C4-2B (cell line): ENCODE results near the gene ATP5ME.

Experiments
- CTCF ChIP-seq: fragments of 450-650 bp; conservative IDR thresholded peaks from 2 replicates; pipeline ENCODE4 v1.5.1; 2017; ENCODE audit warnings: mild to moderate bottlenecking
- ZFX ChIP-seq: fragments of 450-650 bp; IDR thresholded peaks from 2 replicates; pipeline ENCODE4 v1.6.1; 2017

GRCh38 chr4:653831-654502 is 20.1 kb downstream of the ATP5ME start:
- no peak for TF ChIP-seq CTCF
- no peak for TF ChIP-seq ZFX
